ENCODE measurements around the gene TIMM44. TPM values are rescaled to one million over a fixed set of nuclear protein-coding genes. Genes with fewer than 3 reads are reported as not detected.

TIMM44 gene
- total and polyA plus RNA-seq, 2 donors (not counting 3 experiments of a cell fraction or from before 2014, with no cell fraction given): 61.5 to 64.3 TPM

- H3K27ac ChIP-seq (ENCODE audit: insufficient read depth, low read depth, low read length): no peak overlapping the region
- no peak overlapping the region for H3K9ac ChIP-seq (replicated peaks; ENCODE audit: extremely low read depth, insufficient read depth, low read length)
- H3K27me3 ChIP-seq (ENCODE audit: control insufficient read depth in 2 of 2, insufficient read depth in 2 of 2, low read length in 2 of 2): no peaks in the 10 kb centered on the region
- peaks cover under 1% of the 10 kb centered on the region for H4K20me1 ChIP-seq (replicated peaks; ENCODE audit: control insufficient read depth, extremely low read depth, insufficient read depth, low read length)
- dilution Hi-C loops (cut with MboI; ENCODE audit: extremely low pct_ligation_motif_present, low sequenced_read_pairs): no loop called here
- H3K4me1 ChIP-seq (ENCODE audit: control insufficient read depth, extremely low read depth, insufficient read depth, low read length): peaks cover 8% of the 10 kb centered on the region
- H3K4me2 ChIP-seq (ENCODE audit: insufficient read depth, low read length): no peak overlapping the region
- H3K4me3 ChIP-seq (replicated peaks in 1 of 3; ENCODE audit: insufficient read depth in 1 of 3, low read depth in 1 of 3, low read length in 3 of 3): no peak overlapping the region
- POLR2A ChIA-PET: no interaction called here
- TF ChIP-seq GATA2 (IDR thresholded peaks at IDR 0.05; ENCODE audit: insufficient read depth, insufficient read length, low read depth, low read length) (no peak), POLR2A (IDR thresholded peaks at IDR 0.05; ENCODE audit: low read depth, low read length) (no peak), FOS (IDR thresholded peaks at IDR 0.05; ENCODE audit: borderline replicate concordance, insufficient read depth, low read length) (no peak), POLR2AphosphoS5 (IDR thresholded peaks at IDR 0.05; ENCODE audit: insufficient read depth, low read depth, low read length) (no peak), EZH2 (IDR thresholded peaks at IDR 0.05; ENCODE audit: borderline replicate concordance, low read depth, low read length, severe bottlenecking) (no peak), JUN (IDR thresholded peaks at IDR 0.05; ENCODE audit: borderline replicate concordance, insufficient read depth, insufficient read length, low read depth) (no peak), MYC (IDR thresholded peaks at IDR 0.05; ENCODE audit: low read depth, low read length) (no peak)
- TF ChIP-seq, protein P1, sequence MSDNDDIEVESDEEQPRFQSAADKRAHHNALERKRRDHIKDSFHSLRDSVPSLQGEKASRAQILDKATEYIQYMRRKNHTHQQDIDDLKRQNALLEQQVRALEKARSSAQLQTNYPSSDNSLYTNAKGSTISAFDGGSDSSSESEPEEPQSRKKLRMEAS (IDR thresholded peaks at IDR 0.05; ENCODE audit: insufficient read depth, insufficient read length): no peak
- TF ChIP-seq, protein P2, sequence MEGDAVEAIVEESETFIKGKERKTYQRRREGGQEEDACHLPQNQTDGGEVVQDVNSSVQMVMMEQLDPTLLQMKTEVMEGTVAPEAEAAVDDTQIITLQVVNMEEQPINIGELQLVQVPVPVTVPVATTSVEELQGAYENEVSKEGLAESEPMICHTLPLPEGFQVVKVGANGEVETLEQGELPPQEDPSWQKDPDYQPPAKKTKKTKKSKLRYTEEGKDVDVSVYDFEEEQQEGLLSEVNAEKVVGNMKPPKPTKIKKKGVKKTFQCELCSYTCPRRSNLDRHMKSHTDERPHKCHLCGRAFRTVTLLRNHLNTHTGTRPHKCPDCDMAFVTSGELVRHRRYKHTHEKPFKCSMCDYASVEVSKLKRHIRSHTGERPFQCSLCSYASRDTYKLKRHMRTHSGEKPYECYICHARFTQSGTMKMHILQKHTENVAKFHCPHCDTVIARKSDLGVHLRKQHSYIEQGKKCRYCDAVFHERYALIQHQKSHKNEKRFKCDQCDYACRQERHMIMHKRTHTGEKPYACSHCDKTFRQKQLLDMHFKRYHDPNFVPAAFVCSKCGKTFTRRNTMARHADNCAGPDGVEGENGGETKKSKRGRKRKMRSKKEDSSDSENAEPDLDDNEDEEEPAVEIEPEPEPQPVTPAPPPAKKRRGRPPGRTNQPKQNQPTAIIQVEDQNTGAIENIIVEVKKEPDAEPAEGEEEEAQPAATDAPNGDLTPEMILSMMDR (IDR thresholded peaks at IDR 0.05; ENCODE audit: extremely low read depth in 1 of 2, insufficient read depth in 1 of 2, low read depth in 1 of 2, low read length in 2 of 2): no peak
- no peaks in the 10 kb centered on the region for H3K9me3 ChIP-seq (replicated peaks; ENCODE audit: control insufficient read depth, insufficient read depth, low read length)
- BruUV-seq (replicated peaks): no TSS peak
- peaks cover 15 to 55% of the 10 kb centered on the region in 2 experiments for H3K36me3 ChIP-seq (ENCODE audit: control insufficient read depth in 2 of 2, extremely low read depth in 1 of 2, insufficient read depth in 2 of 2, low read length in 2 of 2)
- no peak overlapping the region for H2AFZ ChIP-seq (ENCODE audit: low read depth, low read length)
- no peaks in the 10 kb centered on the region for H3K9me1 ChIP-seq (replicated peaks; ENCODE audit: control insufficient read depth, extremely low read depth, insufficient read depth, low read length)
- CTCF ChIA-PET: interaction anchor here (1.1 to 3.5 kb wide), 5 partner anchors 14 to 43 kb away, joined by 3 to 15 read pairs (median 5); partner anchors contain the start of gene TIMM44
- DNase-seq (ENCODE audit: low read depth, low spot score) (no peak), FAIRE-seq (peak; percentile 35)
- intact Hi-C loops (cut with micrococcal nuclease): no loop called here
- peaks cover 61% of the 10 kb centered on the region for H3K79me2 ChIP-seq (ENCODE audit: control insufficient read depth, insufficient read depth, low read length)
Measured at GRCh38 chr19:7987114-7987768, 43.8 kb upstream of the TIMM44 start.
